Common myeloid progenitor, CD34-positive (primary cell): ENCODE results near the gene PNMA8B.
A peak's percentile ranks its signal among the peaks of the same experiment; 100 is the strongest.
"Not testable (repeated sequence)": the region's sequence is repeated elsewhere in the genome, so short reads cannot be mapped to it uniquely, and the experiment has no call there.

ENCODE experiments used
- CTCF ChIA-PET: fragments of 350-600 bp; sonication (Branson Sonifier 250); formaldehyde crosslinking; loops from one replicate; lab custom pipeline; 2021; ENCODE audit warnings: antibody characterized with exemption; lab: Charles Lee
- POLR2A ChIA-PET: fragments of 350-600 bp; sonication (Branson Sonifier 250); formaldehyde crosslinking; loops from one replicate; lab custom pipeline; 2021; ENCODE audit warnings: antibody characterized with exemption; lab: Charles Lee
- DNase-seq, 3 donors: peaks; one replicate each; pipeline versions ENCODE4 v3.0.0 to v3.0.0-alpha.2; 2013
- H3K27ac ChIP-seq, 2 experiments: 1 replicate in 1 of 2; 2 replicates in 1 of 2; pipeline ENCODE4 v1.7.0; 2013; ENCODE audit warnings: inconsistent platforms in 2 of 2, low read length in 2 of 2, mild to moderate bottlenecking in 2 of 2, low read depth in 1 of 2, moderate library complexity in 1 of 2; ENCODE audit not compliant: severe bottlenecking in 2 of 2, insufficient read depth in 1 of 2, poor library complexity in 1 of 2
- H3K27me3 ChIP-seq, 5 experiments: replicated peaks in 2 of 5; 1 replicate in 3 of 5; 2 replicates in 2 of 5; pipeline versions ENCODE4 v1.6.1 to v1.7.0; 2013; ENCODE audit warnings: low read length in 4 of 5, mild to moderate bottlenecking in 2 of 5, moderate library complexity in 2 of 5, inconsistent platforms in 1 of 5; ENCODE audit not compliant: insufficient read depth in 5 of 5, control insufficient read depth in 4 of 5
- H3K36me3 ChIP-seq, 4 experiments: 1 replicate in 2 of 4; 2 replicates in 2 of 4; pipeline versions ENCODE4 v1.6.1 to v1.7.0; 2013; ENCODE audit warnings: low read length in 3 of 4, control low read depth in 1 of 4, mild to moderate bottlenecking in 1 of 4; ENCODE audit not compliant: control insufficient read depth in 4 of 4, insufficient read depth in 4 of 4
- H3K4me1 ChIP-seq, 4 experiments: 1 replicate in 3 of 4; 2 replicates in 1 of 4; pipeline versions ENCODE4 v1.6.1 to v1.7.1; 2013; ENCODE audit warnings: low read length in 3 of 4, mild to moderate bottlenecking in 3 of 4, control low read depth in 1 of 4, inconsistent platforms in 1 of 4, moderate library complexity in 1 of 4; ENCODE audit not compliant: control insufficient read depth in 4 of 4, insufficient read depth in 4 of 4; ENCODE audit errors: control extremely low read depth in 1 of 4
- H3K4me3 ChIP-seq, 7 experiments: 1 replicate in 4 of 7; 2 replicates in 3 of 7; pipeline versions ENCODE4 v1.5.1 to v1.7.0; 2013; ENCODE audit warnings: mild to moderate bottlenecking in 7 of 7, low read length in 6 of 7, moderate library complexity in 6 of 7, inconsistent platforms in 2 of 7, low read depth in 2 of 7, control low read depth in 1 of 7; ENCODE audit not compliant: insufficient read depth in 4 of 7, control insufficient read depth in 1 of 7; ENCODE audit errors: extremely low read depth in 1 of 7
- H3K9me3 ChIP-seq, 5 experiments: 1 replicate in 4 of 5; 2 replicates in 1 of 5; pipeline versions ENCODE4 v1.6.1 to v1.7.1; 2013; ENCODE audit warnings: low read length in 4 of 5, mild to moderate bottlenecking in 2 of 5, inconsistent platforms in 1 of 5, low read depth in 1 of 5, moderate library complexity in 1 of 5; ENCODE audit not compliant: control insufficient read depth in 4 of 5, insufficient read depth in 2 of 5; ENCODE audit errors: control extremely low read depth in 1 of 5
- WGBS: methylation state at CpG from one replicate; pipeline ENCODE4 v1.1.5; 2013; ENCODE audit not compliant: insufficient coverage; 5-methylcytosine and 5-hydroxymethylcytosine counted together

The PNMA8B gene

GRCh38 chr19:46499692-46500091, 4.0 kb upstream of the PNMA8B start:
- DNase-seq: no peak
- H3K36me3 ChIP-seq: no peaks in the 10 kb centered on the region
- H3K9me3 ChIP-seq: no peaks in the 10 kb centered on the region
- POLR2A ChIA-PET: interaction anchor here (0.6 kb wide), 1 partner anchor 18 kb away, joined by 3 read pairs; no protein-coding TSS in a partner anchor
- peaks cover 0 to 8% (median 4%) of the 10 kb centered on the region in 4 experiments for H3K4me1 ChIP-seq
- no peak overlapping the region for H3K27ac ChIP-seq
- CTCF ChIA-PET: interaction anchor here (0.9 to 1.5 kb wide), 3 partner anchors 12 to 14 kb away, joined by 3 to 4 read pairs (median 3); no protein-coding TSS in a partner anchor
- peaks cover 6 to 34% (median 18%) of the 10 kb centered on the region in 5 experiments for H3K27me3 ChIP-seq
- WGBS: 61% methylated on average over 3 of the region's 4 CpGs
- H3K4me3 ChIP-seq: no peak overlapping the region

- WGBS: 94% methylated on average over 4 of the region's 8 CpGs
- POLR2A ChIA-PET: no interaction called here
- DNase-seq: no peak
- CTCF ChIA-PET: no interaction called here
- Histone ChIP-seq H3K36me3 (no peaks in the 10 kb centered on the region), H3K4me1 (peaks cover 0 to 26% (median 19%) of the 10 kb centered on the region in 4 experiments), H3K9me3 (no peaks in the 10 kb centered on the region), H3K27ac (no peak overlapping the region), H3K27me3 (peaks cover 6 to 50% (median 28%) of the 10 kb centered on the region in 5 experiments), H3K4me3 (no peak overlapping the region)
Measured at GRCh38 chr19:46497773-46498172, 2.1 kb upstream of the PNMA8B start.

GRCh38 chr19:46496886-46497285, 1.2 kb upstream of the PNMA8B start:
- 89% methylated on average over 2 of the region's 4 CpGs for WGBS
- CTCF ChIA-PET: not testable (repeated sequence)
- peaks cover 6 to 56% (median 36%) of the 10 kb centered on the region in 5 experiments for H3K27me3 ChIP-seq

GRCh38 chr19:46496304-46496703, 637 bp upstream of the PNMA8B start:
- CTCF ChIA-PET: no interaction called here
- 96% methylated on average over 5 of the region's 6 CpGs for WGBS

More at GRCh38 chr19:46496886-46497285, 1.2 kb upstream of the PNMA8B start:
- H3K36me3 ChIP-seq, H3K9me3 ChIP-seq, DNase-seq, H3K27ac ChIP-seq, POLR2A ChIA-PET, H3K4me3 ChIP-seq: not testable (repeated sequence)
- H3K4me1 ChIP-seq: peaks cover 0 to 31% (median 22%) of the 10 kb centered on the region in 4 experiments

GRCh38 chr19:46494941-46495785, 504 bp downstream of the PNMA8B start:
- peak overlapping the region in 1 of 7 experiments; percentile 26 for H3K4me3 ChIP-seq
- POLR2A ChIA-PET: no interaction called here
- CTCF ChIA-PET: no interaction called here

More at GRCh38 chr19:46496304-46496703, 637 bp upstream of the PNMA8B start:
- H3K4me3 ChIP-seq: no peak overlapping the region
- H3K4me1 ChIP-seq: peaks cover 0 to 31% (median 22%) of the 10 kb centered on the region in 4 experiments
- no peaks in the 10 kb centered on the region for H3K9me3 ChIP-seq
- POLR2A ChIA-PET: no interaction called here
- no peaks in the 10 kb centered on the region for H3K36me3 ChIP-seq
- no peak overlapping the region for H3K27ac ChIP-seq
- DNase-seq: no peak
- H3K27me3 ChIP-seq: peaks cover 6 to 61% (median 41%) of the 10 kb centered on the region in 5 experiments

GRCh38 chr19:46494146-46494940, 1.3 kb downstream of the PNMA8B start:
- POLR2A ChIA-PET: no interaction called here
- H3K4me1 ChIP-seq: peaks cover 0 to 40% (median 30%) of the 10 kb centered on the region in 4 experiments
- no peaks in the 10 kb centered on the region for H3K36me3 ChIP-seq
- CTCF ChIA-PET: no interaction called here
- H3K9me3 ChIP-seq: no peaks in the 10 kb centered on the region
- DNase-seq: no peak
- peak overlapping the region in 4 of 7 experiments; percentile 26 to 62 (median 56) for H3K4me3 ChIP-seq
- 15% methylated on average over 56 of the region's 67 CpGs for WGBS
- no peak overlapping the region for H3K27ac ChIP-seq
- H3K27me3 ChIP-seq: peaks cover 10 to 73% (median 49%) of the 10 kb centered on the region in 5 experiments

More at GRCh38 chr19:46494941-46495785, 504 bp downstream of the PNMA8B start:
- DNase-seq: no peak
- Histone ChIP-seq H3K27me3 (peaks cover 10 to 65% (median 45%) of the 10 kb centered on the region in 5 experiments), H3K9me3 (no peaks in the 10 kb centered on the region), H3K4me1 (peaks cover 0 to 32% (median 23%) of the 10 kb centered on the region in 4 experiments), H3K36me3 (no peaks in the 10 kb centered on the region), H3K27ac (no peak overlapping the region)
- 30% methylated on average over 47 of the region's 49 CpGs for WGBS
